Measurements from ENCODE around the gene RNF14. TPM values are rescaled to one million over a fixed set of nuclear protein-coding genes. Genes with fewer than 3 reads are reported as not detected.
"Not testable (repeated sequence)": the region's sequence is repeated elsewhere in the genome, so short reads cannot be mapped to it uniquely, and the experiment has no call there.

RNF14 gene, protein sequence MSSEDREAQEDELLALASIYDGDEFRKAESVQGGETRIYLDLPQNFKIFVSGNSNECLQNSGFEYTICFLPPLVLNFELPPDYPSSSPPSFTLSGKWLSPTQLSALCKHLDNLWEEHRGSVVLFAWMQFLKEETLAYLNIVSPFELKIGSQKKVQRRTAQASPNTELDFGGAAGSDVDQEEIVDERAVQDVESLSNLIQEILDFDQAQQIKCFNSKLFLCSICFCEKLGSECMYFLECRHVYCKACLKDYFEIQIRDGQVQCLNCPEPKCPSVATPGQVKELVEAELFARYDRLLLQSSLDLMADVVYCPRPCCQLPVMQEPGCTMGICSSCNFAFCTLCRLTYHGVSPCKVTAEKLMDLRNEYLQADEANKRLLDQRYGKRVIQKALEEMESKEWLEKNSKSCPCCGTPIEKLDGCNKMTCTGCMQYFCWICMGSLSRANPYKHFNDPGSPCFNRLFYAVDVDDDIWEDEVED
- 38.0 and 41.9 TPM in 2 replicates for total RNA-seq (2014; rRNA removed; shearing (Covaris generic); ENCODE audit: low replicate concordance)

DNA sequence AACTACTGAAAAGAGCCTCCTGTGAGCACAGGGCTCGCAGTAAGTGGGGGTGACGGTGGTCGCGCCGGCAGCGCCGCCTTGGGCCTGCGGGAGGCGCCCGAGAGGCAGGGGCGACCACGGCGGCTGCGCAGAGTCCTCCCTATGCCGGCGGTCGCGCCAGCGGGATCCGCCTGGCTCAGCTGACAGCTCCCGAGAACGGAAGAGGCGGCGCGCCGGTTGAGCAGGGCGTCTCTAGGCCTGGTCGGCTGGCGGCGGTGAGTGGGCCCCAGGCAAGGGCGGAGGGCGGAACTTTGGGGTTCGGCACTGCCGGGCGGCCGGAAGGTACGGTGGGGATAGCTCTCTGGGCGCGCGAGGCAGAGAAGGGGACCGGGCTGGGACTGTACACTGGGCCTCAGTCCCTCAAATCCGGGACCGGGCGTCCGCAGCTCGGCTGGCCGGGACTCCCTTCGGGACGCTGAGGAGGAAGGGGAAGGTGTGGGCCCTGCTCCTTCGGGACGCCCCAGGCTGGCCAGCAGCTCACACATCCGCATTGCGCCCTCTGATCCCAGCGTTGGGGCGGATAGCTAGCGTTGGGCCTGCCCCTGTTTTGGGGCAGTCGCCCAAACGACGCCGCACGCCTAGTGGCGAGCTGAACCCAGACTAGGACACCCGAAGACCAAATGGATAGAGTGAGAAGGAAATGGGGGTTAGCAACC lies at the start of gene RNF14:
Gene RNF14, plus strand, starts transcription at position 192 of the 695 bp plus-strand sequence. CDS start 4,484 bp downstream, outside the sequence.
- Histone ChIP-seq H2AFZ (ENCODE audit: low read length) (peak within 1 kb of the TSS; percentile 89), H3K27ac (ENCODE audit: low read length) (peak within 1 kb of the TSS; percentile 98), H3K9ac (ENCODE audit: low read length) (peak within 1 kb of the TSS; percentile 97), H3K4me3 (ENCODE audit: low read length) (peak within 1 kb of the TSS; percentile 91), H3K36me3 (ENCODE audit: insufficient read depth, low read length) (peaks cover 6% of the 10 kb centered on the region; the same call in 1 of the 2 replicates), H3K79me2 (ENCODE audit: low read length) (peaks cover 23% of the 10 kb centered on the region), H3K27me3 (ENCODE audit: low read length) (no peaks in the 10 kb centered on the region), H3K4me2 (ENCODE audit: low read depth, low read length, poor library complexity, severe bottlenecking) (peak within 1 kb of the TSS; percentile 84), H3K9me3 (ENCODE audit: low read length) (no peaks in the 10 kb centered on the region), H4K20me1 (ENCODE audit: insufficient read depth, low read depth, low read length) (no peaks in the 10 kb centered on the region), H3K4me1 (ENCODE audit: low read length) (peaks cover 43% of the 10 kb centered on the region), H3K9me2 (replicated peaks; ENCODE audit: insufficient read depth, low read length) (no peaks in the 10 kb centered on the region)
- peak; percentile 98 for DNase-seq

DNA sequence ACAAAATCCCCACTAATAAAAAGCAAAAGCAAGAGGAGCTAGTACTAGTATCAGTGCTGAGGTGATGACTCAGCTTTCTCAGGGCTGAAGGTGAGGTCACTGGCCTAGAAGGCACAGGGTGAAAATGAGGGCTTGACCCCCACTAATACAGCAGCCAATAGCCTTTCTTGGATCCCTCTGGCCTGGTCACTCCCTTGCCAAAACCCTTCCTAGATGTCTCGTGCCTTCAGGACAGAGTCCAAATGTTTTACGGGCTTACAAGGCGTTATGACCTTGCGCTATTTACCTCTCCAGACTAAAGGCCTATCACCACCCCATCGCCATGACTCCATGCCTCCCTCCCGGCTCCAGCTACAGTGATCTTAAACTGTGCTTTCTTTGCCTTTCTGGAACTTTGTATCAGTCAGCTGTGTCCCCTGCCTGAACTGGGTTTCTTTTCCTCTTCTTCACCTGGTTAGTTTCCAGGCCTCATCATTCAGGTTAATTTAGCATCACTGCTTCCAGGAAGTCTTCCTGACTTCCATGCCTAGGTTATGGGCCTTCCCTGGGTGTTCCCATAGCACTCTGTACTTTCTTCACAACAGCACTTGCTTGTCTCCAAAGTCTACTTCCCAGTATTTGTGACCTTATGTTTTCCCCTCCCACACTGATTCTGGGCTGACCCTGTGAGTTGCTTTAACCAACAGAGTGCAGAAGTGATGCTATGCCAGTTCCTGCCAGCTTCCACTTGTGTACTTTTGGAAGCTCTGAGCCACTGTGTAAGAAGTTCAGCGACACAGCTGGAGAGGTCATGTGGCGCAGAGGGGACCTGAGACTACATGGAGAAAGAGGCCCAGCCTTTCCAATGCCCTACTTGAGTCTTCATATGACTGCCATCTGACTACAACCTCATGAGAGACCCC lies 49.4 kb upstream of the RNF14 start:
- H3K79me2 ChIP-seq (ENCODE audit: low read length) = peaks cover 14% of the 10 kb centered on the region
- H3K9me2 ChIP-seq (replicated peaks; ENCODE audit: insufficient read depth, low read length) = no peaks in the 10 kb centered on the region
- H2AFZ ChIP-seq (ENCODE audit: low read length) = no peak overlapping the region; the same call in 1 of the 2 replicates
- no peak overlapping the region for H3K4me2 ChIP-seq (ENCODE audit: low read depth, low read length, poor library complexity, severe bottlenecking)
- H3K9me3 ChIP-seq (ENCODE audit: low read length) = no peaks in the 10 kb centered on the region
- no peak overlapping the region for H3K9ac ChIP-seq (ENCODE audit: low read length)
- H3K4me3 ChIP-seq (ENCODE audit: low read length) = no peak overlapping the region
- no peak for DNase-seq
- no peaks in the 10 kb centered on the region for H3K27me3 ChIP-seq (ENCODE audit: low read length)
- H3K4me1 ChIP-seq (ENCODE audit: low read length) = peaks cover 28% of the 10 kb centered on the region
- 0 out of 2 replicates have a peak, but pooled peaks cover 3% of the 10 kb centered on the region for H4K20me1 ChIP-seq (ENCODE audit: insufficient read depth, low read depth, low read length)
- no peak overlapping the region for H3K27ac ChIP-seq (ENCODE audit: low read length)
- no peaks in the 10 kb centered on the region for H3K36me3 ChIP-seq (ENCODE audit: insufficient read depth, low read length)

GRCh38 chr5:141920771-141921170 lies 48.1 kb upstream of the RNF14 start:
- no peak overlapping the region for H3K4me2 ChIP-seq (ENCODE audit: low read depth, low read length, poor library complexity, severe bottlenecking)
- no peaks in the 10 kb centered on the region for H3K27me3 ChIP-seq (ENCODE audit: low read length)
- peaks cover 3% of the 10 kb centered on the region; the same call in 1 of the 2 replicates for H3K36me3 ChIP-seq (ENCODE audit: insufficient read depth, low read length)
- peaks cover 28% of the 10 kb centered on the region for H3K4me1 ChIP-seq (ENCODE audit: low read length)
- 0 out of 2 replicates have a peak, but pooled peaks cover 3% of the 10 kb centered on the region for H4K20me1 ChIP-seq (ENCODE audit: insufficient read depth, low read depth, low read length)
- no peak overlapping the region for H3K4me3 ChIP-seq (ENCODE audit: low read length)
- peaks cover 22% of the 10 kb centered on the region for H3K79me2 ChIP-seq (ENCODE audit: low read length)
- H3K27ac ChIP-seq (ENCODE audit: low read length) = no peak overlapping the region
- DNase-seq = no peak
- no peak overlapping the region for H2AFZ ChIP-seq (ENCODE audit: low read length)
- H3K9me3 ChIP-seq (ENCODE audit: low read length) = no peaks in the 10 kb centered on the region
- no peaks in the 10 kb centered on the region for H3K9me2 ChIP-seq (replicated peaks; ENCODE audit: insufficient read depth, low read length)
- no peak overlapping the region for H3K9ac ChIP-seq (ENCODE audit: low read length)

DNA sequence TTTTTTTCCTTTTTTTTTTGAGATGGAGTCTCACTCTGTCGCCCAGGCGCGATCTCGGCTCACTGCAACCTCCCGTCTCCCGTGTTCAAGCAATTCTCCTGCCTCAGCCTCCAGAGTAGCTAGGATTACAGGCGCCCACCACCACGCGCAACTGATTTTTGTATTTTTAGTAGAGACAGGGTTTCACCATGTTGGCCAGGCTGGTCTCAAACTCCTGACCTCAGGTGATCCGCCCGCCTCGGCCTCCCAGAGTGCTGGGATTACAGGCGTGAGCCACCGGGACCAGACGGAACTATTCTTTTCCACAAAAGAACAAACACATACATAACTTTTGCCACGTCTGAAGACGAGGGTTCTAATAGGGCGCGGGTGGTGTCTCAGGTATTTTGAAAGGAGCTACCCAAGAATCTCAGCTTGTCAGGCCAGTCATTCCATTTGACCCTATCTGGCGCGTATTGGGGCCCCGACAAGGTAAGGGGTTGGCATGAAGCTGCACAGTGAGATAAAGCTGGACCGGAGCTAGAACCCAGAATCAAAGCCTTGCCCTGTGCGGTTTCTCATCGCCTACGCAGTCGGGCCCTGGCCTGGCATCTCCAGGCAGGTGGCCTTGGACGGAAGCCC lies 46.0 kb upstream of the RNF14 start:
- H3K27me3 ChIP-seq (ENCODE audit: low read length); H3K9me3 ChIP-seq (ENCODE audit: low read length); H4K20me1 ChIP-seq (ENCODE audit: insufficient read depth, low read depth, low read length); H3K9me2 ChIP-seq (replicated peaks; ENCODE audit: insufficient read depth, low read length); DNase-seq: not testable (repeated sequence)
- H3K4me3 ChIP-seq (ENCODE audit: low read length) = peak overlapping the region; percentile 97
- H3K4me1 ChIP-seq (ENCODE audit: low read length) = peaks cover 12% of the 10 kb centered on the region
- peaks cover 20% of the 10 kb centered on the region; the same call in 1 of the 2 replicates for H3K36me3 ChIP-seq (ENCODE audit: insufficient read depth, low read length)
- H3K79me2 ChIP-seq (ENCODE audit: low read length) = peaks cover 22% of the 10 kb centered on the region
- peak overlapping the region; percentile 99 for H3K9ac ChIP-seq (ENCODE audit: low read length)
- H3K4me2 ChIP-seq (ENCODE audit: low read depth, low read length, poor library complexity, severe bottlenecking) = peak overlapping the region; percentile 96
- peak overlapping the region; percentile 88 for H3K27ac ChIP-seq (ENCODE audit: low read length)
- H2AFZ ChIP-seq (ENCODE audit: low read length) = peak overlapping the region; percentile 23; the same call in 1 of the 2 replicates

DNA sequence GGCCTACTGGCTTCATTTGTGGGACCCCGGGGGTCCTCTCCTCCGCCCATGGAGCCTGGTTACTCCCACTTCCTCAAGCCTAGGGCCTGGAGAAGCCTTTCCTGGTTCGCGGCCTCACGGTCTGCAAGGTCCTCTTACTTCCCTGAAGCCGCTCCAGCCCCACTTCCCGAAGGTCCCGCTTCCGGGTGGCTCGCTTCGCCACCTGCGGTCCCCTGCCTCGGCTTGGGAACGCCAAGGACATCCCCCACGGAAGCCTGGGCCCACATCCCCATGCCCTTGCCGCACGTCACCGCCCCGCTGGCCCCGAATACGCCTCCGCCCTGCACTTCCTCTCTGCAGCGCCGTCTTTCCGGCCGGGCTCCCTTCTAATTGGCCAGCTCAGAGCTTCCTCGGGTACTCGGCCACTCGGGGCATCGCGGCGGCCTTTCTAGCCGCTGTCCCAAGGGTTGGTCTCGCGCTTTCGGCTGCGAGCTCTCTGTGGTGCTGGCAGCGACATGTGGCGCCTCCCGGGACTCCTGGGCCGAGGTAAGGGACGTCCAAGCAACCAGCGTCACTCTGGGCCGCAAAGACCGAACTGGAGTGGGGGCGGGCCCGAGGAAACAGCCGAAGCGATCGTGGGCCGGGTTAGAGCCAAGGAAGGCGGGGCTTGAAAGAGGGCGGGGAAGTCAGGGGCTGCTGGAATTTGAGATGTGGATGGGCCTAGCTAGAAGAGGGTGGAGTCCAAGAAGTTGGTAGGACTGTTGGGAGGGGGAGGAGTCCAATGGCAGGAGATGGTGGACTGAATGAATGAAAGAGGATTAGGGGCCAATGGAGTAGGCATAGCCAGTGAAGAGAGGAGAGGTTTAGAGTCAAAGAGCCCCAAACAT lies 45.2 kb upstream of the RNF14 start, which contains the start of gene DELE1:
Gene DELE1, plus strand, starts transcription at position 424 of the 866 bp plus-strand sequence. Its CDS starts 71 bp downstream, at position 495.
- peak within 1 kb of the TSS; percentile 97 for H3K4me3 ChIP-seq (ENCODE audit: low read length)
- H3K27ac ChIP-seq (ENCODE audit: low read length) = peak within 1 kb of the TSS; percentile 88
- no peaks in the 10 kb centered on the region for H3K9me3 ChIP-seq (ENCODE audit: low read length)
- H4K20me1 ChIP-seq (ENCODE audit: insufficient read depth, low read depth, low read length) = 0 out of 2 replicates have a peak, but pooled peaks cover 3% of the 10 kb centered on the region
- H3K9ac ChIP-seq (ENCODE audit: low read length) = peak within 1 kb of the TSS; percentile 99
- peak within 1 kb of the TSS; percentile 68; the same call in 1 of the 2 replicates for H2AFZ ChIP-seq (ENCODE audit: low read length)
- peak within 1 kb of the TSS; percentile 96 for H3K4me2 ChIP-seq (ENCODE audit: low read depth, low read length, poor library complexity, severe bottlenecking)
- H3K27me3 ChIP-seq (ENCODE audit: low read length) = no peaks in the 10 kb centered on the region
- no peaks in the 10 kb centered on the region for H3K9me2 ChIP-seq (replicated peaks; ENCODE audit: insufficient read depth, low read length)
- peaks cover 12% of the 10 kb centered on the region for H3K4me1 ChIP-seq (ENCODE audit: low read length)
- peak; percentile 97 for DNase-seq
- peaks cover 22% of the 10 kb centered on the region for H3K79me2 ChIP-seq (ENCODE audit: low read length)
- H3K36me3 ChIP-seq (ENCODE audit: insufficient read depth, low read length) = peaks cover 23% of the 10 kb centered on the region; the same call in 1 of the 2 replicates

DNA sequence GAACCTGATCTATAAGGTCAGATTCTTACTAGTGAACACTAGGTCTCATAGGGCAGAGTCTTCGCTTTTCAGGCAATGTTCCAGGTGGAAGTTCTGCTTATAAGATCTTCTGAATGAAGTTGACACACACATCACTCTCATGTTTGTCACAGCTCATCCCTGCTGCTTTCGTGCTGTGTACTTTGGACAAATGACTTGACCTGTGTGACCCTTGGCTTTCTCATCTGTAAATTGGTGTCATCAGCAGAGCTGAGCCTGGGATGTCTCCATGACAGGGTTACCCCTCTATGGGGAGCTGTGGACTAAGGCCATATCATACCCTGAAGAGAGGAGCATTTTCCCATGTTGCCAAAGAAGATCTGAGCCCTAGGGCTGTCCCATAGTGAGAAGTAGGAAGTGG lies 42.5 kb upstream of the RNF14 start:
- no peak overlapping the region for H3K9ac ChIP-seq (ENCODE audit: low read length)
- peaks cover 12% of the 10 kb centered on the region for H3K4me1 ChIP-seq (ENCODE audit: low read length)
- DNase-seq = no peak
- H4K20me1 ChIP-seq (ENCODE audit: insufficient read depth, low read depth, low read length) = 0 out of 2 replicates have a peak, but pooled peaks cover 3% of the 10 kb centered on the region
- H3K9me3 ChIP-seq (ENCODE audit: low read length) = no peaks in the 10 kb centered on the region
- no peak overlapping the region for H3K4me2 ChIP-seq (ENCODE audit: low read depth, low read length, poor library complexity, severe bottlenecking)
- peaks cover 35% of the 10 kb centered on the region for H3K36me3 ChIP-seq (ENCODE audit: insufficient read depth, low read length)
- no peaks in the 10 kb centered on the region for H3K9me2 ChIP-seq (replicated peaks; ENCODE audit: insufficient read depth, low read length)
- peaks cover 22% of the 10 kb centered on the region for H3K79me2 ChIP-seq (ENCODE audit: low read length)
- H3K4me3 ChIP-seq (ENCODE audit: low read length) = no peak overlapping the region
- H3K27ac ChIP-seq (ENCODE audit: low read length) = no peak overlapping the region
- no peak overlapping the region for H2AFZ ChIP-seq (ENCODE audit: low read length)
- no peaks in the 10 kb centered on the region for H3K27me3 ChIP-seq (ENCODE audit: low read length)
